HCT116 (cell line): ENCODE measurements around the gene ZSCAN9.

Experiments used
- EZH2 ChIP-seq: fragments of 200-600 bp; sonication (generic); IDR thresholded peaks from 2 replicates; pipeline ENCODE4 v1.6.1; 2017; ENCODE audit warnings: antibody characterized with exemption, mixed run types
- POLR2A ChIP-seq: IDR thresholded peaks from 2 replicates; pipeline ENCODE4 v1.7.0; 2011; ENCODE audit warnings: borderline replicate concordance; ENCODE audit not compliant: insufficient read depth, insufficient read length; ENCODE audit errors: extremely low read depth
- POLR2AphosphoS5 ChIP-seq: IDR thresholded peaks from 2 replicates; pipeline ENCODE4 v1.6.1; 2011; ENCODE audit warnings: mild to moderate bottlenecking, low read depth, low read length, moderate library complexity
- ZFX ChIP-seq: fragments of 450-650 bp; IDR thresholded peaks from 2 replicates; pipeline ENCODE4 v1.6.1; 2017
- ZNF274 ChIP-seq: fragments of 200-500 bp; sonication (Bioruptor generic); IDR thresholded peaks from 2 replicates; pipeline ENCODE4 v1.6.1; 2014; ENCODE audit warnings: mild to moderate bottlenecking, low read depth, low read length, inconsistent platforms
- TF ChIP-seq, protein P1 (sequence below): IDR thresholded peaks from 2 replicates; pipeline ENCODE4 v1.6.1; 2012
- TF ChIP-seq, protein P2 (sequence below), 3 experiments: fragments of 200-600 bp in 1 of 3; sonication (generic) in 1 of 3; IDR thresholded peaks in 2 of 3; conservative IDR thresholded peaks in 1 of 3; 2 replicates each; pipeline ENCODE4 v1.5.1; 2012 to 2017; ENCODE audit warnings: low read depth in 2 of 3, low read length in 2 of 3, antibody characterized with exemption in 1 of 3, borderline replicate concordance in 1 of 3, control low read depth in 1 of 3, mild to moderate bottlenecking in 1 of 3, mixed read lengths in 1 of 3, mixed run types in 1 of 3, moderate library complexity in 1 of 3; ENCODE audit not compliant: insufficient read depth in 1 of 3

DNA sequence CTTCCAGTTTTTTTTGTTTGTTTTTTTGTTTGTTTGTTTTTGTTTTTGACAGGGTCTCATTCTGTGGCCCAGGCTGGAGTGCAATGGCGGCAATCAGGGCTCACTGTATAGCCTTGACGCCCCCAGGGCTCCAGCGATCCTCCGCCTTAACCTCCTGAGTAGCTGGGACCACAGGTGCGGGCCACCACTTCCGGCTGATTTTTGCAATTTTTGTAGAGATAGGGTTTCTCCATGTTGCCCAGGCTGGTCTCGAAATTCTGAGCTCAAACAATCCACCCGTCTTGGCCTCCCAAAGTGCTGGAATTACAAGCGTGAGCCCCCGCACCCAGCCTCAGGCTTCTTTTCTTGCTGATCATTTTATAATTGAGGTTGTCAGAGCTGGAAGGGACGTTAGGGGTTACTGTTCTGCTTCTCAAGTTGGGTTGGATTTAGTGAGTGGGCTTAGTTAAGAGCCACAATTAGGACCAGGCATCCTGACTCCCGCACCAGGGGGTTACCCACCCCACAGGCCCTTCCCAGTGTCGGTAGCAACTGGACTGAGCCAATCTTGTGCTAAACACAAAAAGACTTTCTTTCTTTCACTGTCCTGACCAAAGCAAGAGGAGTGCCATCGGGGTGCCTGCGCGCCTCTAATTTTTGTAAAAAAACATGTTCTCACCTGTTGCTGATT lies 13.1 kb upstream of the ZSCAN9 start:
- TF ChIP-seq POLR2A (no peak), POLR2AphosphoS5 (no peak), EZH2 (no peak), ZNF274 (no peak), ZFX (no peak)
- TF ChIP-seq, protein P1, sequence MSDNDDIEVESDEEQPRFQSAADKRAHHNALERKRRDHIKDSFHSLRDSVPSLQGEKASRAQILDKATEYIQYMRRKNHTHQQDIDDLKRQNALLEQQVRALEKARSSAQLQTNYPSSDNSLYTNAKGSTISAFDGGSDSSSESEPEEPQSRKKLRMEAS, result no peak
- TF ChIP-seq, protein P2, sequence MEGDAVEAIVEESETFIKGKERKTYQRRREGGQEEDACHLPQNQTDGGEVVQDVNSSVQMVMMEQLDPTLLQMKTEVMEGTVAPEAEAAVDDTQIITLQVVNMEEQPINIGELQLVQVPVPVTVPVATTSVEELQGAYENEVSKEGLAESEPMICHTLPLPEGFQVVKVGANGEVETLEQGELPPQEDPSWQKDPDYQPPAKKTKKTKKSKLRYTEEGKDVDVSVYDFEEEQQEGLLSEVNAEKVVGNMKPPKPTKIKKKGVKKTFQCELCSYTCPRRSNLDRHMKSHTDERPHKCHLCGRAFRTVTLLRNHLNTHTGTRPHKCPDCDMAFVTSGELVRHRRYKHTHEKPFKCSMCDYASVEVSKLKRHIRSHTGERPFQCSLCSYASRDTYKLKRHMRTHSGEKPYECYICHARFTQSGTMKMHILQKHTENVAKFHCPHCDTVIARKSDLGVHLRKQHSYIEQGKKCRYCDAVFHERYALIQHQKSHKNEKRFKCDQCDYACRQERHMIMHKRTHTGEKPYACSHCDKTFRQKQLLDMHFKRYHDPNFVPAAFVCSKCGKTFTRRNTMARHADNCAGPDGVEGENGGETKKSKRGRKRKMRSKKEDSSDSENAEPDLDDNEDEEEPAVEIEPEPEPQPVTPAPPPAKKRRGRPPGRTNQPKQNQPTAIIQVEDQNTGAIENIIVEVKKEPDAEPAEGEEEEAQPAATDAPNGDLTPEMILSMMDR (IDR thresholded peaks at IDR 0.05 in 2 of 3, conservative IDR thresholded peaks at IDR 0.05 in 1 of 3; ENCODE audit: borderline replicate concordance in 1 of 3, insufficient read depth in 1 of 3, low read depth in 2 of 3, low read length in 2 of 3), result no peak
